GM12878 (cell line): ENCODE results near the gene SLC12A4. TPM values are rescaled to one million over a fixed set of nuclear protein-coding genes. Genes with fewer than 3 reads are reported as not detected.

Experiments used
- EP300 ChIP-seq, 2 experiments: fragments of 150-350 bp in 1 of 2; IDR thresholded peaks; 2 replicates each; pipeline ENCODE4 v1.6.1; 2011 to 2012; ENCODE audit warnings: low read depth in 2 of 2, low read length in 2 of 2, borderline replicate concordance in 1 of 2, improper control_type of control experiment in 1 of 2, inconsistent platforms in 1 of 2; ENCODE audit not compliant: control insufficient read depth in 1 of 2
- GABPA ChIP-seq: IDR thresholded peaks from 2 replicates; pipeline ENCODE4 v1.6.1; 2014; ENCODE audit warnings: antibody characterized with exemption, low read depth, mild to moderate bottlenecking, inconsistent platforms
- GATAD2B ChIP-seq: fragments of 450-650 bp; conservative IDR thresholded peaks from 2 replicates; pipeline ENCODE4 v1.6.1; 2017; ENCODE audit warnings: low read depth, mild to moderate bottlenecking, moderate library complexity
- JUNB ChIP-seq: IDR thresholded peaks from 2 replicates; pipeline ENCODE4 v1.6.1; 2016; ENCODE audit warnings: antibody characterized with exemption, mild to moderate bottlenecking
- KDM1A ChIP-seq: fragments of 200-600 bp; sonication (generic); IDR thresholded peaks from 2 replicates; pipeline ENCODE4 v1.6.1; 2016; ENCODE audit warnings: borderline replicate concordance
- MEF2B ChIP-seq: fragments of 450-650 bp; IDR thresholded peaks from 2 replicates; pipeline ENCODE4 v1.6.1; 2018; ENCODE audit warnings: mild to moderate bottlenecking, moderate library complexity; ENCODE audit not compliant: partially characterized antibody, poor library complexity, severe bottlenecking
- NFYA ChIP-seq: IDR thresholded peaks from 2 replicates; pipeline ENCODE4 v1.6.1; 2011; ENCODE audit warnings: low read depth, mild to moderate bottlenecking, low read length, improper control_type of control experiment, borderline replicate concordance
- RELB ChIP-seq: fragments of 450-650 bp; IDR thresholded peaks from 2 replicates; pipeline ENCODE4 v1.6.1; 2017; ENCODE audit warnings: low read depth, mild to moderate bottlenecking, moderate library complexity
- SPI1 ChIP-seq: IDR thresholded peaks from 2 replicates; pipeline ENCODE4 v1.6.1; 2011; ENCODE audit warnings: low read depth, mild to moderate bottlenecking, low read length, moderate library complexity, borderline replicate concordance; ENCODE audit not compliant: insufficient read depth
- SUPT20H ChIP-seq: IDR thresholded peaks from 2 replicates; pipeline ENCODE4 v1.6.1; 2011; ENCODE audit warnings: low read depth, mild to moderate bottlenecking, low read length, moderate library complexity, borderline replicate concordance; ENCODE audit not compliant: control insufficient read depth
- TCF3 ChIP-seq: IDR thresholded peaks from 2 replicates; pipeline ENCODE4 v1.6.1; 2012; ENCODE audit warnings: low read depth, mild to moderate bottlenecking, low read length, borderline replicate concordance; ENCODE audit not compliant: insufficient read depth
- WRNIP1 ChIP-seq: IDR thresholded peaks from 2 replicates; pipeline ENCODE4 v1.6.1; 2011; ENCODE audit warnings: low read depth, low read length, improper control_type of control experiment, borderline replicate concordance
- YY1 ChIP-seq: IDR thresholded peaks from 2 replicates; pipeline ENCODE4 v1.6.1; 2011; ENCODE audit warnings: low read depth, mild to moderate bottlenecking, low read length
- ZNF622 ChIP-seq: fragments of 450-650 bp; IDR thresholded peaks from 2 replicates; pipeline ENCODE4 v1.6.1; 2017; ENCODE audit warnings: mild to moderate bottlenecking, inconsistent platforms
- polyA plus RNA-seq, 11 experiments: library from polyadenylated mRNA; depleted of rRNA in 4 of 11; unstranded in 6 of 11; stranded (reverse) in 5 of 11; fragments of >200 nt; fragmentation: Nextera tagmentation in 4 of 11; fragmentation: Illumina TruSeq in 1 of 11; extraction: Ambion mirVana in 4 of 11; extraction: Trizol in 1 of 11; gene quantifications; 1 replicate in 1 of 11; 2 replicates in 10 of 11; pipeline versions ENCODE4 v1.2.1 to v1.2.3, GENCODE V29; 2011 to 2016; ENCODE audit warnings: inconsistent platforms in 2 of 11, missing spikeins in 2 of 11, low read depth in 1 of 11
- total RNA-seq, 4 experiments: library from RNA; depleted of rRNA in 3 of 4; stranded (reverse); fragments of >200 nt in 3 of 4; fragmentation: Illumina TruSeq in 1 of 4; extraction: Trizol in 1 of 4; gene quantifications; 2 replicates each; pipeline versions ENCODE4 v1.2.1 to v1.2.3, GENCODE V29; 2013 to 2021
- TF ChIP-seq, protein P1 (sequence below): fragments of 450-650 bp; IDR thresholded peaks from 2 replicates; pipeline ENCODE4 v1.6.1; 2014; ENCODE audit warnings: mild to moderate bottlenecking
- TF ChIP-seq, protein P2 (sequence below): fragments of 450-650 bp; IDR thresholded peaks from 2 replicates; pipeline ENCODE4 v1.6.1; 2017; ENCODE audit warnings: mild to moderate bottlenecking, low read depth, inconsistent platforms; ENCODE audit not compliant: poor library complexity, severe bottlenecking
- TF ChIP-seq, protein P3 (sequence below): fragments of 150-350 bp; IDR thresholded peaks from 2 replicates; pipeline ENCODE4 v1.6.1; 2014; ENCODE audit warnings: mild to moderate bottlenecking, low read depth, low read length
- TF ChIP-seq, protein P4 (sequence below): fragments of 450-650 bp; formaldehyde crosslinking; IDR thresholded peaks from 2 replicates; pipeline ENCODE4 v1.5.0; 2022; ENCODE audit warnings: mild to moderate bottlenecking, missing genetic modification characterization

The SLC12A4 gene
- total and polyA plus RNA-seq, 10 of the 15 experiments (the other 5 are each of a cell fraction or from before 2014, with no cell fraction given), result 0.95 to 39.9 (median 14.2) TPM

DNA sequence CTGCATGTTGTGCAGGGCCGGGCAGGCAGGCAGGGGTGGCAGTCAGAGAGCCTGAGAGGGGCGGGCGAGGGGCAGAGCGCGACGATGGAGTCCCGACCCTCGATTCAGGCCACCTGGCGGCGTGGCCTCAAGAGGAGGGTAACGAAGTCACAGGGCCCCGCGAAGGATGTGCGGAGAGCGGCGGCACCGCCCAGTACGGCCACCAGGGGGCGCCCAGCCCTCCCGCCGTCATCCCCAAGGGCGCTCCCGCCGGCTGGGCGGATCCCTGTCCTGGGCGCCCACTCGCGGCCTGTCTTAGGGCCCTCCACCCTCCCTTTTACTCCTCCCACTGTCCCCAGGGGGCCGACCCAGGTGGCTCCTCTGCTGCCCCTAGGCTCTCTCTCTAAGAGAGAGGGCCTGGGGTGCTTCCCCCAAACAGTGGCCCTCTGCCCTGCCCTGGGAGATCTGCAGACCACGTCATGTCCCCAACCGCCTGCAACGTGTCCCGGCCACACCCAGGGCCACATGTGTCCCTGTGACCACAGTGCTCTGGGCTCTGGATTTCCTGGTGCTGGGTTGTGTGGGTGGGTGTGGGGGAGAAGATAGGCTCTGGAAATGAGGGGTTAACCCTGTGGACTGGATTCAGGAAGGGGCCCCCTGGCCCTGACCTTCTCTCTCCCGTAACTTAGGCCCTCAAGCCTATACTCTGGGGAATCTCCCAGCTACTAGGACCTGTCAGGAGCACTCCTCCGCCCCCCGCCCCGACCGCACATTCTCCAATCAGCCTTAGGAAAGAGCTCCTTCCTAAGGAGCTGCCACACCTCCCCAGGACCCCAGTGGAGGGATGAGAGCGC is 25.0 kb upstream of the SLC12A4 start (continued):
- TF ChIP-seq, protein P1, sequence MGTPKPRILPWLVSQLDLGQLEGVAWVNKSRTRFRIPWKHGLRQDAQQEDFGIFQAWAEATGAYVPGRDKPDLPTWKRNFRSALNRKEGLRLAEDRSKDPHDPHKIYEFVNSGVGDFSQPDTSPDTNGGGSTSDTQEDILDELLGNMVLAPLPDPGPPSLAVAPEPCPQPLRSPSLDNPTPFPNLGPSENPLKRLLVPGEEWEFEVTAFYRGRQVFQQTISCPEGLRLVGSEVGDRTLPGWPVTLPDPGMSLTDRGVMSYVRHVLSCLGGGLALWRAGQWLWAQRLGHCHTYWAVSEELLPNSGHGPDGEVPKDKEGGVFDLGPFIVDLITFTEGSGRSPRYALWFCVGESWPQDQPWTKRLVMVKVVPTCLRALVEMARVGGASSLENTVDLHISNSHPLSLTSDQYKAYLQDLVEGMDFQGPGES, result no peak
- TF ChIP-seq KDM1A (no peak), TCF3 (no peak), ZNF622 (no peak), MEF2B (peak; percentile 80), SUPT20H (no peak), SPI1 (no peak), EP300 (IDR thresholded peaks at IDR 0.05; ENCODE audit: borderline replicate concordance in 1 of 2, control insufficient read depth in 1 of 2, low read depth in 2 of 2, low read length in 2 of 2) (no peak), JUNB (no peak), RELB (0 out of 2 replicates have a peak, but pooled peaks have one; percentile 12), WRNIP1 (no peak), GABPA (no peak), NFYA (no peak), GATAD2B (peak; percentile 86), YY1 (peak; percentile 81)
- TF ChIP-seq, protein P2, sequence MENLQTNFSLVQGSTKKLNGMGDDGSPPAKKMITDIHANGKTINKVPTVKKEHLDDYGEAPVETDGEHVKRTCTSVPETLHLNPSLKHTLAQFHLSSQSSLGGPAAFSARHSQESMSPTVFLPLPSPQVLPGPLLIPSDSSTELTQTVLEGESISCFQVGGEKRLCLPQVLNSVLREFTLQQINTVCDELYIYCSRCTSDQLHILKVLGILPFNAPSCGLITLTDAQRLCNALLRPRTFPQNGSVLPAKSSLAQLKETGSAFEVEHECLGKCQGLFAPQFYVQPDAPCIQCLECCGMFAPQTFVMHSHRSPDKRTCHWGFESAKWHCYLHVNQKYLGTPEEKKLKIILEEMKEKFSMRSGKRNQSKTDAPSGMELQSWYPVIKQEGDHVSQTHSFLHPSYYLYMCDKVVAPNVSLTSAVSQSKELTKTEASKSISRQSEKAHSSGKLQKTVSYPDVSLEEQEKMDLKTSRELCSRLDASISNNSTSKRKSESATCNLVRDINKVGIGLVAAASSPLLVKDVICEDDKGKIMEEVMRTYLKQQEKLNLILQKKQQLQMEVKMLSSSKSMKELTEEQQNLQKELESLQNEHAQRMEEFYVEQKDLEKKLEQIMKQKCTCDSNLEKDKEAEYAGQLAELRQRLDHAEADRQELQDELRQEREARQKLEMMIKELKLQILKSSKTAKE, result no peak
- TF ChIP-seq, protein P3, sequence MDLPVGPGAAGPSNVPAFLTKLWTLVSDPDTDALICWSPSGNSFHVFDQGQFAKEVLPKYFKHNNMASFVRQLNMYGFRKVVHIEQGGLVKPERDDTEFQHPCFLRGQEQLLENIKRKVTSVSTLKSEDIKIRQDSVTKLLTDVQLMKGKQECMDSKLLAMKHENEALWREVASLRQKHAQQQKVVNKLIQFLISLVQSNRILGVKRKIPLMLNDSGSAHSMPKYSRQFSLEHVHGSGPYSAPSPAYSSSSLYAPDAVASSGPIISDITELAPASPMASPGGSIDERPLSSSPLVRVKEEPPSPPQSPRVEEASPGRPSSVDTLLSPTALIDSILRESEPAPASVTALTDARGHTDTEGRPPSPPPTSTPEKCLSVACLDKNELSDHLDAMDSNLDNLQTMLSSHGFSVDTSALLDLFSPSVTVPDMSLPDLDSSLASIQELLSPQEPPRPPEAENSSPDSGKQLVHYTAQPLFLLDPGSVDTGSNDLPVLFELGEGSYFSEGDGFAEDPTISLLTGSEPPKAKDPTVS, result no peak
- TF ChIP-seq, protein P4, sequence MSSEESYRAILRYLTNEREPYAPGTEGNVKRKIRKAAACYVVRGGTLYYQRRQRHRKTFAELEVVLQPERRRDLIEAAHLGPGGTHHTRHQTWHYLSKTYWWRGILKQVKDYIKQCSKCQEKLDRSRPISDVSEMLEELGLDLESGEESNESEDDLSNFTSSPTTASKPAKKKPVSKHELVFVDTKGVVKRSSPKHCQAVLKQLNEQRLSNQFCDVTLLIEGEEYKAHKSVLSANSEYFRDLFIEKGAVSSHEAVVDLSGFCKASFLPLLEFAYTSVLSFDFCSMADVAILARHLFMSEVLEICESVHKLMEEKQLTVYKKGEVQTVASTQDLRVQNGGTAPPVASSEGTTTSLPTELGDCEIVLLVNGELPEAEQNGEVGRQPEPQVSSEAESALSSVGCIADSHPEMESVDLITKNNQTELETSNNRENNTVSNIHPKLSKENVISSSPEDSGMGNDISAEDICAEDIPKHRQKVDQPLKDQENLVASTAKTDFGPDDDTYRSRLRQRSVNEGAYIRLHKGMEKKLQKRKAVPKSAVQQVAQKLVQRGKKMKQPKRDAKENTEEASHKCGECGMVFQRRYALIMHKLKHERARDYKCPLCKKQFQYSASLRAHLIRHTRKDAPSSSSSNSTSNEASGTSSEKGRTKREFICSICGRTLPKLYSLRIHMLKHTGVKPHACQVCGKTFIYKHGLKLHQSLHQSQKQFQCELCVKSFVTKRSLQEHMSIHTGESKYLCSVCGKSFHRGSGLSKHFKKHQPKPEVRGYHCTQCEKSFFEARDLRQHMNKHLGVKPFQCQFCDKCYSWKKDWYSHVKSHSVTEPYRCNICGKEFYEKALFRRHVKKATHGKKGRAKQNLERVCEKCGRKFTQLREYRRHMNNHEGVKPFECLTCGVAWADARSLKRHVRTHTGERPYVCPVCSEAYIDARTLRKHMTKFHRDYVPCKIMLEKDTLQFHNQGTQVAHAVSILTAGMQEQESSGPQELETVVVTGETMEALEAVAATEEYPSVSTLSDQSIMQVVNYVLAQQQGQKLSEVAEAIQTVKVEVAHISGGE (CRISPR knock-in tag), result no peak
